ENCODE data around the gene PNPLA2. TPM values are rescaled to one million over a fixed set of nuclear protein-coding genes. Genes with fewer than 3 reads are reported as not detected.

The PNPLA2 gene
- polyA plus RNA-seq, 1 donor, result 98.0 TPM

DNA sequence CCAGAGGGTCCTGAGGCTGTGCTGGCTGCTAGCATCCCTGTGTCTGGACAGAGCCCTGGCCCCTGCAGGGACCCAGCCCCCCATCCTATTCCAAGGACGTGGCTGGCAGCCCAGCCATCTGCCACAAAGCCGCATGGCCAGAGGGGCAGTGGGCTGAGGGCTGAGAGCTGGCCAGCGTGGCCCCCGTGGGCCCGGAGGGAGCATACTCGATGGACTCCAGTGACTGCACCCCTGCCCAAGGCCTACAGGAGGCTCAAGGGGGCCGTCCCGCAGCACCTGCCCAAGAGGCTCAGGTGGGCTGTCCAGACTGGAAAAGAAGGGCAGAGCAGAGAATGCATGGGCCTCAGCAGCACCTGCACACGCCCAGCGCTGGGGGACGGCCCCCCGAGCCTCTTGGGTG lies 37.1 kb downstream of the PNPLA2 start:
- Histone ChIP-seq H3K36me3 (ENCODE audit: control insufficient read depth, insufficient read depth, low read length) (no peaks in the 10 kb centered on the region), H3K27ac (ENCODE audit: low read length) (no peak overlapping the region), H3K4me3 (ENCODE audit: low read length) (no peak overlapping the region), H3K9me3 (ENCODE audit: control insufficient read depth, low read depth, low read length) (no peaks in the 10 kb centered on the region), H3K27me3 (ENCODE audit: control insufficient read depth, insufficient read depth, low read length) (peaks cover 13% of the 10 kb centered on the region), H3K4me1 (ENCODE audit: control insufficient read depth, insufficient read depth, low read length) (peaks cover 17% of the 10 kb centered on the region)
- no CpG with 5 or more reads among the region's 12 CpGs for WGBS (ENCODE audit: insufficient coverage, low lambda C conversion rate)
- DNase-seq, result no peak

DNA sequence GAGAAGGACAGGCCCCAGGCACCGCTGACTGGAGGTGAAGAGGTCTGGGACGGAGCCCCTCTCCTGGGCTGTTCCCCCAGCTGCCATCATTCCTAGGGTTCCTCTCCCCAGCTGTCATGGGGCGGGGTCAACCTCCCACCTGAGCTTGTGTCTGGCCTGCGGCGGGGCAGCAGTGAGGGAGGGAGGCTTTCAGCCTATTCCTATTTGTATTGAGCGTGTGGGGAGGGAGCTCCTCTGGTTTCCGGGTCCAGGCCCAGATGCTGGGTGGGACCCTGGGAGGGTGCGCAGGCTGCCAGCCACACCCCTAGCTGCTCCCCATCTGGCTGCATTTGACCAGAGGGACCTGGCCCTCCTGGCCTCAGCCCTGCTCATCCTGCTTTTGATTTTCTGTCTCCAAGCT lies 37.7 kb downstream of the PNPLA2 start:
- H3K9me3 ChIP-seq (ENCODE audit: control insufficient read depth, low read depth, low read length), result no peaks in the 10 kb centered on the region
- no peak overlapping the region for H3K4me3 ChIP-seq (ENCODE audit: low read length)
- H3K4me1 ChIP-seq (ENCODE audit: control insufficient read depth, insufficient read depth, low read length), result peaks cover 17% of the 10 kb centered on the region
- no peak overlapping the region for H3K27ac ChIP-seq (ENCODE audit: low read length)
- no CpG with 5 or more reads among the region's 8 CpGs for WGBS (ENCODE audit: insufficient coverage, low lambda C conversion rate)
- peaks cover 7% of the 10 kb centered on the region for H3K27me3 ChIP-seq (ENCODE audit: control insufficient read depth, insufficient read depth, low read length)
- no peaks in the 10 kb centered on the region for H3K36me3 ChIP-seq (ENCODE audit: control insufficient read depth, insufficient read depth, low read length)
- no peak for DNase-seq

DNA sequence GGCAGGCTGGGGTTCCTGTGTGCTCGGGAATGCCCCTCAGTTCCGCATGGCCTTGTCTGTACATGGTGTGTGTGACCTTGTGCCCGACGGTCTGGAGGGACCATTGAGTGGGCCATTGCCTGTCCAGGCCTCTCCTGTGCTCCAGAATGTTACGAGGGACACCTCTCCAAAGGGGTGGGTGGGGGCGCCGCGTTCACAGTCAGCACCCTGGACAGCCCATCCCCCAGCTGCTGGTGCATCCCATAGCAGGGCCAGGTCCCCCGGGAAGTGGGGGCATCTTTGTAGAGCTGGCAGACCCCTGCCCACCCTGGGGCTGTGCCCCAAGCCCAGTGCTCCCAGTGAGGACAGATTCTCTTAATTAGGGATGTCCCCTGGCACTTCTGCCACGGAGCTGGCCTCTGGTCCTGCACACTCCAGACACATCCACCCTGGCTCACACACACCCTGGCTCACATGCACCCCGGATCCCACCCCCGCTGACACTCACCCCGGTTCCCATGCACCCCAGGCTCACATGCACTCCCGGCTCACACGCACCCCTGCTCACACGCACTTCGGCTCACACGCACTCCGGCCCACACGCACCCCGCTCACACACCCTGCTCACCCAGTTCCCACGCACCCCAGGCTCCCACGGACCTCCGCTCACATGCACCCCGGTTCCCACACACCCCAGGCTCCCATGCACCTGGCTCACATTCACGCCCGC lies 39.5 kb downstream of the PNPLA2 start:
- H3K4me3 ChIP-seq (ENCODE audit: low read length), result no peak overlapping the region
- peaks cover 32% of the 10 kb centered on the region for H3K4me1 ChIP-seq (ENCODE audit: control insufficient read depth, insufficient read depth, low read length)
- H3K9me3 ChIP-seq (ENCODE audit: control insufficient read depth, low read depth, low read length), result no peaks in the 10 kb centered on the region
- H3K27ac ChIP-seq (ENCODE audit: low read length), result no peak overlapping the region
- no peaks in the 10 kb centered on the region for H3K27me3 ChIP-seq (ENCODE audit: control insufficient read depth, insufficient read depth, low read length)
- DNase-seq, result no peak
- WGBS (ENCODE audit: insufficient coverage, low lambda C conversion rate), result 100% methylated on average over 1 of the region's 27 CpGs
- H3K36me3 ChIP-seq (ENCODE audit: control insufficient read depth, insufficient read depth, low read length), result no peaks in the 10 kb centered on the region

DNA sequence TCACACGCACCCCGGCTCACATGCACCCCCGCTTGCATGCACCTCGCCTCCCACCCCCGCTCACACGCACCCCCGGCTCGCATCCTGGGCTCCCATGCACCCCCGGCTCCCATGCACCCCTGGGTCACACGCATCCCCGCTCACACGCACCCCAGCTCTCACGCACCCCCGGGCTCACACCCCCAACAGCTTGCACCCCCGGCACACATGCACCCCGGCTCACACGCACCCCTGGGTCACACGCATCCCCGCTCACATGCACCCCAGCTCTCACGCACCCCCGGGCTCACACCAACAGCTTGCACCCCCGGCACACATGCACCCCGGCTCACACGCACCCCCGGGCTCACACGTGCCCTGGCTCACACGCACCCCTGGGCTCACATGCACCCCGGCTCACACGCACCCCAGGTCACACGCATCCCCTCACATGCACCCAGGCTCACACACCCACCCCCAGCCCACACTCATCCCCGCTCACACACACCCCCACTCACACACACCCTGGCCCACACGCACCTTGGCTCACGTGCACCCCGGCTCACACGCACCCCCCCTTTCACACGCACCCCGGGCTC lies 40.1 kb downstream of the PNPLA2 start:
- WGBS (ENCODE audit: insufficient coverage, low lambda C conversion rate), result no CpG with 5 or more reads among the region's 37 CpGs
- no peak for DNase-seq
- Histone ChIP-seq H3K27ac (ENCODE audit: low read length) (no peak overlapping the region), H3K36me3 (ENCODE audit: control insufficient read depth, insufficient read depth, low read length) (no peaks in the 10 kb centered on the region), H3K27me3 (ENCODE audit: control insufficient read depth, insufficient read depth, low read length) (no peaks in the 10 kb centered on the region), H3K9me3 (ENCODE audit: control insufficient read depth, low read depth, low read length) (no peaks in the 10 kb centered on the region), H3K4me1 (ENCODE audit: control insufficient read depth, insufficient read depth, low read length) (peaks cover 38% of the 10 kb centered on the region), H3K4me3 (ENCODE audit: low read length) (no peak overlapping the region)

DNA sequence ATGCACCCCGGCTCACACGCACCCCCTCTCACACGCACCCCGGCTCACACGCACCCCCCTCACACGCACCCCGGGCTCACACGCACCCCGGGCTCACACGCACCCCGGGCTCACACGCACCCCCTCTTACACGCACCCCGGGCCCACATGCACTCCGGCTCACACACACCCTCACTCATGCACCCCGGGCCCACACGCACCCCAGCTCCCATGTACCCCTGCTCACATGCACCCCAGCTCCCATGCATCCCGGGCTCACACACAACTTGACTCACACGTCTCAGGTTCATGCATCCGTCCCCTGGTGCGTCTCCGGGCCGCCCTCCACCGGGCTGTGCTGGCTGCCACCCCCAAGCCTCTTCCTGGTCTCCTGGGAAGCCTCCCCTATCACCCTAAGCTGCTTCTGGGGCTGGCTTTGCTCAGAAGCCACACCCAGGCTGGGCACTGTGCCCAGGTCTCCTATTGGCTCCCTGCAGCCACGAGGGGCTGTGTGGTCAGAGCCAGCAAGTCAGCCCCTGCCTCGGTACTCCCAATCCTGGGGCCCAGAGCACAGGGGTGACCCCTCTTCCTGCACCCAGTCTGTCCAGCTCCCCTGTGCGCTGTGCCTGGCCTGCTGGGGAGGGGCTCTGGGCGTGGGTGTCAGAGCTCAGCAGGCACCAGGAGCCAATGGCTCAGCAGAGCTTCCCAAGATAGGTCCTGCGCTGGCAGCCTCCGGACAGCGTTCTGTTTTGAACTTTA lies 40.8 kb downstream of the PNPLA2 start:
- no CpG with 5 or more reads among the region's 31 CpGs for WGBS (ENCODE audit: insufficient coverage, low lambda C conversion rate)
- Histone ChIP-seq H3K4me1 (ENCODE audit: control insufficient read depth, insufficient read depth, low read length) (peaks cover 42% of the 10 kb centered on the region), H3K27ac (ENCODE audit: low read length) (no peak overlapping the region), H3K27me3 (ENCODE audit: control insufficient read depth, insufficient read depth, low read length) (no peaks in the 10 kb centered on the region), H3K9me3 (ENCODE audit: control insufficient read depth, low read depth, low read length) (no peaks in the 10 kb centered on the region), H3K4me3 (ENCODE audit: low read length) (peak overlapping the region; percentile 18), H3K36me3 (ENCODE audit: control insufficient read depth, insufficient read depth, low read length) (no peaks in the 10 kb centered on the region)
- peak; percentile 76 to 77 for DNase-seq

DNA sequence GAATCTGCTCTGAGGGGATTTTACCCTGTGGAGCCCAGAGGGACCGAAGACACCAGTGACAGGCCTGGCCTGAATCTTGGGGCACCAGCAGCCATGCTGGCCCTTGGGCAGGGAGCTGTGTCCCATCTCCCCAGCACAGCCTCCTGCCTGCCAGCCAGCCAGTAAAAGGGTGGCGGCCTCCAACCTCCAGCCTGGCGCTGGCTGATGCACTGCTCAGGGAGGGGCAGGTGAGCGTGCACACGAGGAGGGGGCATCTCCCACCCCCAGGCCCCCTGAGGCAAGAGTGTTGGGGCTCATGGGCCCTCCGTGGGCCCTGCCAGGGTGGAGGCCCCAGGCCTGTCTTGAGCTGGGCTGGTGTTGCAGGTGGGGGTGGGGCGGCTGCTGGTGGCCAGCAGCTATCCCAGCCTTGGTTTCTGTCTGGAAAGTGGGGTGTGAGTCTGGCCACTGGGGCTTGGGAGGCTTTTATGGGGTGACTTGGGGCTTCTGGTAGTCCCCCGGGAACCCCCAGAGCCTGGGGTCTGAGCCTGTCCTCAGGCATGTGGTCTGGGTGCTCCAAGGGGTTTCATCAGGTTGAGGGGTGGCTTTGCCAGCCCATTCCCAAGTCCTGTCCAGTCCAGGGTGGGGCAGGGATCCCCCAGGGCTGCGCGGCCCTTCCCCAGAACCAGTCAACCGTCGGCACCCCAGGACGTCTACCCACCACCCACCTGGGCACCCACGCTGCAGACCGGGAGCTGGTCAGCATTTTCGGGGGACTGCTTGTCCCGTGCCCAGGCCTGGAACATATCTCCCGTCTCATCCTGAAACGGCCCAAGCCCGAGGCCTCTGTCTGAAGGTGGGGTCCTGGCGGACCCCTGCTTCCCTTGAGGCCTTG lies 41.8 kb downstream of the PNPLA2 start:
- Histone ChIP-seq H3K27me3 (ENCODE audit: control insufficient read depth, insufficient read depth, low read length) (no peaks in the 10 kb centered on the region), H3K27ac (ENCODE audit: low read length) (no peak overlapping the region), H3K36me3 (ENCODE audit: control insufficient read depth, insufficient read depth, low read length) (no peaks in the 10 kb centered on the region), H3K9me3 (ENCODE audit: control insufficient read depth, low read depth, low read length) (peaks cover 2% of the 10 kb centered on the region), H3K4me3 (ENCODE audit: low read length) (no peak overlapping the region), H3K4me1 (ENCODE audit: control insufficient read depth, insufficient read depth, low read length) (peaks cover 42% of the 10 kb centered on the region)
- no peak for DNase-seq
- WGBS (ENCODE audit: insufficient coverage, low lambda C conversion rate), result no CpG with 5 or more reads among the region's 21 CpGs

DNA sequence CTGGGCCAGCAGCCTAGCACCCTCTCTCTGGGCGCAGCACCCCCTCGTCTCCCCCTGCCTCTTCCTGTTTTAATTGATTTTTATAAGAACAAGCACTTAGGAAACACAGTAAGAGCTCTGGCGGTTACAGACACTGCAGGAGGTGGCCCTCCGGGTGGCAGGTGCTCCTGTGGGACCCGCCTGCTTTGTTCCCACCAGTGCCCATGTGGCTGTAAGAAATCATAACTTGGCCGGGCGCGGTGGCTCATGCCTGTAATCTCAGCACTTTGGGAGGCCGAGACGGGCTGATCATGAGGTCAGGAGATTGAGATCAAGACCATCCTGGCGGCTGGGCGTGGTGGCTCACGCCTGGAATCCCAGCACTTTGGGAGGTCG lies 42.4 kb downstream of the PNPLA2 start:
- no peak for DNase-seq
- Histone ChIP-seq H3K4me1 (ENCODE audit: control insufficient read depth, insufficient read depth, low read length) (peaks cover 42% of the 10 kb centered on the region), H3K27me3 (ENCODE audit: control insufficient read depth, insufficient read depth, low read length) (no peaks in the 10 kb centered on the region), H3K36me3 (ENCODE audit: control insufficient read depth, insufficient read depth, low read length) (peaks cover 3% of the 10 kb centered on the region), H3K9me3 (ENCODE audit: control insufficient read depth, low read depth, low read length) (peaks cover 4% of the 10 kb centered on the region), H3K27ac (ENCODE audit: low read length) (no peak overlapping the region), H3K4me3 (ENCODE audit: low read length) (no peak overlapping the region)
- WGBS (ENCODE audit: insufficient coverage, low lambda C conversion rate), result no CpG with 5 or more reads among the region's 14 CpGs

DNA sequence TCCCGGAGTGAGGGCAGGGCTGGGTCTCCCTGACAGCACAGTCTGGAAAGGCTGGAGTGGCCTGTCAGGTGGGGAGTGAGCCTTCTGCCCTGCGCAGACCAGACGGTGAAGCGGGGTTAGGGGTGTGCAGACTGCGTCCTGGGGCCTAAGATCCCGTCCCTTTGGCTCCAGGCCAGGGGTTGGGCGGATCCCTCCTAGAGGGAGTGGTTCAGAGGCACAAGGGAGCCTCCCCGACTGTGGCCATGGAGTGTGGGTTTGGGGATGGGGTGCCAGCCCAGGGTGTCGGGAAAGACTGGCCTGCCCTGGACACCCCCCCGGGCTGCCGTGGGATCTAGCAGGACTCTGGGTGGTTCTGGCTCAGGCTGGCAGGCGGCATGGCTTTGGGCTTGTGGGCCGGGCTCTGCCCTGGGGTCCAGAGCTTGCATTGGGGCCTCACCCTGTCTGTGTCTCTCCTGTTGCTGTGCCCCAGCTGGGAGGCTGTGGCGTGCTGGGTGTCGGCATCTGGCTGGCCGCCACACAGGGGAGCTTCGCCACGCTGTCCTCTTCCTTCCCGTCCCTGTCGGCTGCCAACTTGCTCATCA lies 43.5 kb downstream of the PNPLA2 start:
- H3K27ac ChIP-seq (ENCODE audit: low read length), result peak overlapping the region; percentile 63

DNA sequence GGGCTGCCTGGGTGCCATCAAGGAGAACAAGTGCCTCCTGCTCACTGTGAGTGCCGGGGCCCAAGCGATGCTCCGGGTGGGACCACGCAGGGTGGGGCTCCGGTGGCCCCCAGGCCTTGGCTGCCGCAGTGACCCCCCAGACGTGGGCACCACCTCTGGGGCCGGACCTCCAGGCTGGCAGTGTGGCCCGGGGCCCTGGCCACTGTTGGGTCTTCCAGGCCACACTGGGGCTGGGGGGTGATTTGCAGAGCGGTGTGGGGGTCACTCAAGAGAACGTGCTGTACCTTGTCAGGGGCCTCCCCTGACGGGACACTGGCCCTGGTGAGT lies 43.9 kb downstream of the PNPLA2 start:
- Histone ChIP-seq H3K4me3 (ENCODE audit: low read length) (peak overlapping the region; percentile 36), H3K4me1 (ENCODE audit: control insufficient read depth, insufficient read depth, low read length) (peaks cover 41% of the 10 kb centered on the region), H3K36me3 (ENCODE audit: control insufficient read depth, insufficient read depth, low read length) (peaks cover 5% of the 10 kb centered on the region), H3K27me3 (ENCODE audit: control insufficient read depth, insufficient read depth, low read length) (no peaks in the 10 kb centered on the region), H3K9me3 (ENCODE audit: control insufficient read depth, low read depth, low read length) (peaks cover 4% of the 10 kb centered on the region), H3K27ac (ENCODE audit: low read length) (peak overlapping the region; percentile 63)
- no CpG with 5 or more reads among the region's 12 CpGs for WGBS (ENCODE audit: insufficient coverage, low lambda C conversion rate)
- DNase-seq, result no peak

More for the DNA sequence above, 43.5 kb downstream of the PNPLA2 start:
- Histone ChIP-seq H3K4me1 (ENCODE audit: control insufficient read depth, insufficient read depth, low read length) (peaks cover 42% of the 10 kb centered on the region), H3K4me3 (ENCODE audit: low read length) (peak overlapping the region; percentile 36), H3K27me3 (ENCODE audit: control insufficient read depth, insufficient read depth, low read length) (no peaks in the 10 kb centered on the region), H3K9me3 (ENCODE audit: control insufficient read depth, low read depth, low read length) (peaks cover 4% of the 10 kb centered on the region), H3K36me3 (ENCODE audit: control insufficient read depth, insufficient read depth, low read length) (peaks cover 5% of the 10 kb centered on the region)
- whole genome bisulfite sequencing (ENCODE audit: insufficient coverage, low lambda C conversion rate), result no CpG with 5 or more reads among the region's 20 CpGs
- DNase-seq, result peak in 1 of 2 donors; percentile 70

All from large intestine (tissue), 3 donors.